WTC11 (cell line): ENCODE results near the gene ARHGEF39.

Experiments used
- CREB1 ChIP-seq: sonication (generic); formaldehyde crosslinking; IDR thresholded peaks from 2 replicates; pipeline ENCODE4 v1.8.0; 2023; ENCODE audit warnings: mild to moderate bottlenecking, missing genetic modification reagents
- CREM ChIP-seq: sonication (generic); formaldehyde crosslinking; IDR thresholded peaks from 2 replicates; pipeline ENCODE4 v1.8.1; 2022; ENCODE audit warnings: mild to moderate bottlenecking, missing genetic modification reagents, moderate library complexity
- CTCF ChIP-seq: fragments of 200-600 bp; IDR thresholded peaks from 2 replicates; pipeline ENCODE4 v1.8.0; 2022; ENCODE audit warnings: antibody characterized with exemption
- ESRRA ChIP-seq: sonication (generic); formaldehyde crosslinking; IDR thresholded peaks from 2 replicates; pipeline ENCODE4 v1.8.1; 2022; ENCODE audit warnings: mild to moderate bottlenecking, missing genetic modification reagents, borderline replicate concordance
- IRF2 ChIP-seq: sonication (generic); formaldehyde crosslinking; IDR thresholded peaks from 2 replicates; pipeline ENCODE4 v1.8.0; 2022; ENCODE audit warnings: low read depth, missing genetic modification reagents, borderline replicate concordance
- MAX ChIP-seq: sonication (generic); formaldehyde crosslinking; IDR thresholded peaks from 2 replicates; pipeline ENCODE4 v1.8.0; 2022; ENCODE audit warnings: mild to moderate bottlenecking, missing genetic modification reagents
- MXD4 ChIP-seq: fragments of 250-450 bp; sonication (Bioruptor Pico); IDR thresholded peaks from 2 replicates; pipeline ENCODE4 v1.8.0; 2021; ENCODE audit warnings: mild to moderate bottlenecking, moderate library complexity, borderline replicate concordance
- NFE2L1 ChIP-seq: sonication (generic); formaldehyde crosslinking; IDR thresholded peaks from 2 replicates; pipeline ENCODE4 v1.8.1; 2023; ENCODE audit warnings: missing genetic modification reagents
- PRDM15 ChIP-seq: sonication (generic); formaldehyde crosslinking; IDR thresholded peaks from 2 replicates; pipeline ENCODE4 v1.8.0; 2022; ENCODE audit warnings: missing genetic modification reagents
- TEAD4 ChIP-seq: sonication (generic); formaldehyde crosslinking; IDR thresholded peaks from 2 replicates; pipeline ENCODE4 v1.8.0; 2022; ENCODE audit warnings: mild to moderate bottlenecking, missing genetic modification reagents
- ZNF121 ChIP-seq: sonication (generic); formaldehyde crosslinking; IDR thresholded peaks from 2 replicates; pipeline ENCODE4 v1.8.0; 2023; ENCODE audit warnings: missing genetic modification reagents
- ZNF532 ChIP-seq: fragments of 250-450 bp; sonication (Bioruptor Pico); IDR thresholded peaks from 2 replicates; pipeline ENCODE4 v1.9.0; 2021; ENCODE audit warnings: mild to moderate bottlenecking, borderline replicate concordance

GRCh38 chr9:35656831-35657545 lies 8.0 kb downstream of the ARHGEF39 start:
- TF ChIP-seq NFE2L1 (no peak), PRDM15 (CRISPR knock-in tag) (no peak), MAX (CRISPR knock-in tag) (no peak), ZNF121 (CRISPR knock-in tag) (no peak), CREM (CRISPR knock-in tag) (no peak), IRF2 (no peak), MXD4 (CRISPR knock-in tag) (no peak), ZNF532 (CRISPR knock-in tag) (no peak), TEAD4 (no peak), CREB1 (CRISPR knock-in tag) (no peak), ESRRA (no peak), CTCF (no peak)
